Activated CD4-positive, alpha-beta T cell treated with anti-CD3 and anti-CD28 coated beads, Interleukin-10, Interleukin-2, amounts not matched to agents 100 ng/mL and 50 ng/mL, durations not matched to agents 16 hours and 8 hours (primary cell): ENCODE measurements around the gene TYK2.
"Not testable (repeated sequence)": the region's sequence is repeated elsewhere in the genome, so short reads cannot be mapped to it uniquely, and the experiment has no call there.

Experiments
- DNase-seq: peaks from one replicate; pipeline ENCODE4 v3.0.0-alpha.2; 2020

Gene TYK2

GRCh38 chr19:10380313-10381102 lies at the start of gene TYK2:
TSS of gene TYK2 (minus strand) at chr19:10380572. CDS start at chr19:10378406, 2,166 bp downstream.
- peak; percentile 98 for DNase-seq

DNA sequence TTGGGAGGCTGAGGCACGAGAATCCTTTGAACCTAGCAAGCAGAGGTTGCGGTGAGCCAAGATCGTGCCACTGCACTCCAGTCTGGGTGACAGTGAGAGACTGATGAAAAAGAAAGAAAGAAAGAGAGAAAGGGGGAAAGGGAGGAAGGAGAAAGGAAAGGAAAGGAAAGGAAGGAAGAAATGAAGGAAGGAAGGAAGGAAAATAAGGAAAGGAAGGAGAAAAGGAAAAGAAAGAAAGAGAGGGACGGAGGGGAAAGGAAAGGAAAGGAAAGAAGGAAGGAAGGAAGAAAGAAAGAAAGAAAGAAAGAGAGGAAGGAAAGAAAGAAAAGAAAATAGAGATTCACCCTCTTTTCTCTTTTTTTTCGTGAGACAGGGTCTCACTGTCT lies 48.6 kb upstream of the TYK2 start:
- no peak for DNase-seq

- DNase-seq, result no peak
Measured at GRCh38 chr19:10427169-10427568, 46.8 kb upstream of the TYK2 start.

GRCh38 chr19:10424011-10424637 lies 43.8 kb upstream of the TYK2 start:
- DNase-seq, result peak; percentile 80

DNA sequence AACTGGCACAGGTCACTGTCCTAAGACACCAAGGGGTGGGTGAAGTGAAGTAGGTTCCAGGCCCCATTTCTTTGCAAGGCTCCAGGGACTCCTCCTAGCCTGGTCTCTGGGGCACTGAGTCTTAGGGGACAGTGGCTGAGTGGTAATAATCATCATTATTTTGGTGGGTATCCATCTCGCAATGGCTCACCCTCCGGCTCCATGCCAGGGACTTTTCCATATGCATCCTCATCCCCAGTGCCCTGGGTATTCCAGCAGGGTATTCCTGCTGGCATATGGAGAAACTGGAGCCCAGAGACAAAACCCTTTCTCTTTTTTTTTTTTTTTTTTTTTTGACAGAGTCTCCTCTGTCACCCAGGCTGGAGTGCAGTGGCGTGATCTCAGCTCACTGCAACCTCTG lies 42.5 kb upstream of the TYK2 start:
- no peak for DNase-seq

- DNase-seq, result no peak
Measured at GRCh38 chr19:10422046-10422461, 41.7 kb upstream of the TYK2 start.

DNA sequence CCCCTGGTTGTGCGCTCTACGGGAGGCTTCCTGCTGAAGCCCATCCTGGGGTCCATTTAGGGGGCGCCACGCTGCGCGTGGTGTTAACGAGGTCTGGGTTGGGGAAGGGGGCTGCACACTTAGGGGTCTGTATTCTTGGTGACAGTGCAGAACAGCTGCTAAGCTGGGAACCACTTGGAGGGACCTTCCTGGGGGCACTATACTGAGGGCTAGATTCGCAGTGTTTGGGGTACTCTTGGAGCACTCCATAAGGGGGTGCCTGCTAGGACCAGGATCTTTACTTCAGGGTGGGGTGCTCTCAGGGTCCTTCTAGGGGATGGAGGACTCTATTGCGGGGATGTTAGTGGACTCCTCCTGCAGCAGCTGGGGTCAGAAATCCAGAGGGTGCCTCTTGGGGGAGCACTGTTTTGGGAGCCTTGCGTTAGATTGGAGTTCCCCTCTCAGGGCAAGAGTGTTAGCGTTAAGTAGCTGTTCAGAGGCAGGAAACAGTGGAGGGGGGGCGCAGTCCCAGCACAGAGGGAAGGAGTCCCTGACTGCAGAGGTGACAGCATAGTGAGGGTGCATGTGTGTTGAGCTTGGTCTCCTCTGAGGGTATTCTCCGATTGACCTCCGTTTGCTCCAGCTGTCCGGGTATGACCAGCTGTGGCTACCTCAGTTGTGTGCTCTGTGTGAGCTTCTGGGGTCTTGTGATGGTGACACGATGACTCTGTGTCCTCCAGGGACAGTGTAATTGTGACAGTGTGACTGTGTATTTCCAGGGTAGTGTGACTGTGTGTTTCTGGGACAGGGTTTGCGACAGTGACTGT lies 41.1 kb upstream of the TYK2 start:
- no peak for DNase-seq

DNA sequence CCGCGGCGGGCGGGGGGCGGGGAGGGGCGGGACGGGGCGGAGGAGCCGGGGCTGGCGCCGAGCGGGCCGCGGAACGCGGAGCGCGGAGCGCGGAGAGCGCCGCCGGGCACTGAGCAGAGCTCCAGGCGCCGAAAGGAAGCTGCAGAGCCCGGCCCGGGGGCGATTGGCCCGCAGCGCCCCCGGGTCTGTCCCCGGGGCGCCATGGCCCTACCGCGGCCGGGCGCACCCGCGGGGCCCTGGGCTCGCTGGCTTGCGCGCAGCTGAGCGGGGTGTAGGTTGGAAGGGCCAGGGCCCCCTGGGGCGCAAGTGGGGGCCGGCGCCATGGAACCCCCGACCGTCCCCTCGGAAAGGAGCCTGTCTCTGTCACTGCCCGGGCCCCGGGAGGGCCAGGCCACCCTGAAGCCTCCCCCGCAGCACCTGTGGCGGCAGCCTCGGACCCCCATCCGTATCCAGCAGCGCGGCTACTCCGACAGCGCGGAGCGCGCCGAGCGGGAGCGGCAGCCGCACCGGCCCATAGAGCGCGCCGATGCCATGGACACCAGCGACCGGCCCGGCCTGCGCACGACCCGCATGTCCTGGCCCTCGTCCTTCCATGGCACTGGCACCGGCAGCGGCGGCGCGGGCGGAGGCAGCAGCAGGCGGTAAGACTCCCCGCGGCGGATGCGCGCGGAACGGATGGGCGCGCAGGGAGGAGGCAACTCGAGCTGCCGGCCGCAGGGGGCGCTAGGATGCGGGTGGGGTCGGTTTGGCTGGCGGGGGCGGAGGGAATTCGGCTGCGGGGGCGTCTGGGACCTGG lies 40.3 kb upstream of the TYK2 start, which contains the start of gene PDE4A:
PDE4A (plus strand) TSS at position 95 of the 796 bp plus-strand sequence; CDS start at position 322, 227 bp downstream.
- peak; percentile 76 for DNase-seq

DNA sequence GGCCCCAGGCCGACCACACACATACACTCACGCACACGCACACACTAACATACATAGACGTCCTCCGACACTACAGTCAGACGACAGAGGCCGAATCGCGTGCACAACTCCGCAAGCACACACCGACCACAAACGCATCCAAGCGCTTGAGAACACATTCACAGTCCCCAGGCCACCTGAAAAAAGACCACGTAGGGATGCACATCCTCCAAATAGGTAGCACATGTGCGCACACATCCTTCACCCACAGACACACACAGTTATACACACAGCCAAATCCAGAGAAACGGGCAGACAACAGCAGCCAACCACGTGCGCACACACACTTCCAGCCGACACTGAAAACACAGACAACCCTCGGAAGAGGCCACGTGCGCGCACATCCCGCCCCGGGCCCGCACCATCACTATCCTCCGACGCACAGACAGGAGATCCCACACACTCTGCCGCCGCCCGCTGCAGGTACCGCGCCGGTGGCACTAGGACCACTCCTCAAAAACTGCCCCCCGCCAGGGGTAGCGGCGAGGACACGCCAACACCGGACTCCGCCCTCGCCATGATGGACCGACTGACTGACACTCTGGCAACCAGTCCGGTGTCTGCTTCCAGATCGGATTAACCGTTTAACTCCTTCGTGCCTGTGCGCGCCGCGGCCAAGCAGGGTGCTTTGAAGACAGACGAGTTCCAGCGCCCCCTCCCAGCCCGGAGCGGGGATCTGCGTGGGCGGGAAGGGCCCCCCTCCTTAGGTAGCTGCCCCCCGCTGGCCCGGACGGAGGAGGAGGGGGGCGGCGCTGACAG lies 39.5 kb upstream of the TYK2 start:
- peak; percentile 60 for DNase-seq

- no peak for DNase-seq
Measured at GRCh38 chr19:10419200-10419645, 38.9 kb upstream of the TYK2 start.

DNA sequence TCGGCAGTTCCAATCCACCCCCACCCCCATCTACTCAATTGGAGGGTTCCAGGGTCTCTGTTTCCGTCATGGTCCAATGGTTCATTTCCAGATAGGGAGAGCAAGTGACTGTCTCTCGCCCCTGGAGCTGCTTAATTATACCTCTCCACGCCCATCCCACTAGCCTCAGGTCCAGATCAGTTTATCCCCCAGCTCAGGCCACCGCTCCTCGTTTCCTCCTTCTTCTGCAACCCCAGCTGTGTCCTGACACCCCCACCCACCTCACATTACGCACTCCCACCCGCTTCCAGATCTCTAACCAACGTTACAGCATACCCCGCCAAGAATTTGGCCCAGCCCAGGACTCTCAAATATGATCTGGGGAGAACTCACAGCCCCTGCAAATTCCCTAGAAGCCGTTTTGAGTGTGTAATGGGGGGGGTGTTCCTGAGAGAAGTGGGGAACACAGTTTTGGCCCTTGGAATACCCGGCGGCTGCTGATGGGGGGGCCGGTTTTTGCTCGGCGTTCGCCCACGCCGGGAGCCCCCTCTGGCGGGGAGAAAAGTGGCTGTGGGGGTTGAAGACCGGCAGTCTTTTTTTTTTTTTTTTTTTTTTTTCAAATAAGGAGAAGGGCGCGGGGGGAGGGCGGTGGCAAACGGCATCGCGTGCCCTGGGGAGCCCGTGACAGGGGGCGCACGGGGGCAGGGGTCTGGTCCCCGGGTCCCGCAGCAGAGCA lies 38.3 kb upstream of the TYK2 start:
- no peak for DNase-seq

DNA sequence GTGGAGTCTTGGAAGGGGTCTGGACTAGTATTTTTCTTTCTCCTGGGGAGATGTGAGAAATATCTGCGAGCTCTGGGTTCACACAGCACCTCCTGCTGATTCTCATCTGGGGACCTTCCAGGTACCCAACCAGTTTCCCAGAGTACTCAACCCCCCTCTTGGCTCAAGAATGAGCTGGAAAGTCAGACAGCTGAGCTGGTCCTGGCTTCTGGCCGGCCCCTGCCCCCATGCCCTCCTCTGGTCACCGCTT lies 37.8 kb upstream of the TYK2 start:
- no peak for DNase-seq

DNA sequence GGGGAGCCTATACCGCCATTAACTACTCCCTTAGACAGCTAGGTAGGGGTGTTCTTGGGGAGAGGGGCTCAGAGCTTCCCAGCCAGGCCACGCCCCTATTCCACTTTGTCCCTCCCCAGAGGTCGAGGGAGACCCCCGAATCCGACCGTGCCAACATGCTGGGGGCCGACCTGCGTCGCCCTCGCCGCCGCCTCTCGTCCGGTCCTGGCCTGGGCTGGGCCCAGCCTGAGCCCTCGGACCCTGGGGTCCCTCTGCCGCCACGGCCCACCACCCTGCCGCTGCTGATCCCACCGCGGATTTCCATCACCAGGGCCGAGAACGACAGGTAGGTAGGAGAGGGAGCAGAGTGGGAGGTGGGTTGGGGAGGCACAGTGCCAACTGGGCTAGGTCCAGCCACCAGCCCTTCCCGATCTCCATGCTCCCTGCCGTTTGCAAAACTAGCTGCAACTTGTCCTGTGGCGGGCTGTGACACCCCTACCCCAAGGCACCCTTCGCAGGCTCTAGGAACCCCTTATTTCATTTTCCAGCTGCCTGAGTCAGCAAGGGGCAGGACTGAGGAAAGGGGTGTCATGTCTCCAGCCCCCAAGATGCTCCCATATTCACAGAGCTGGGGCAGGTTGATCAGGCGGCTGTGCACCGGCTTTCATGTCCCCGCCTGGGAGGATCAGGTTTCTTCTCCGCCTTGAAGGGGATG lies 37.3 kb upstream of the TYK2 start:
- DNase-seq, result no peak

DNA sequence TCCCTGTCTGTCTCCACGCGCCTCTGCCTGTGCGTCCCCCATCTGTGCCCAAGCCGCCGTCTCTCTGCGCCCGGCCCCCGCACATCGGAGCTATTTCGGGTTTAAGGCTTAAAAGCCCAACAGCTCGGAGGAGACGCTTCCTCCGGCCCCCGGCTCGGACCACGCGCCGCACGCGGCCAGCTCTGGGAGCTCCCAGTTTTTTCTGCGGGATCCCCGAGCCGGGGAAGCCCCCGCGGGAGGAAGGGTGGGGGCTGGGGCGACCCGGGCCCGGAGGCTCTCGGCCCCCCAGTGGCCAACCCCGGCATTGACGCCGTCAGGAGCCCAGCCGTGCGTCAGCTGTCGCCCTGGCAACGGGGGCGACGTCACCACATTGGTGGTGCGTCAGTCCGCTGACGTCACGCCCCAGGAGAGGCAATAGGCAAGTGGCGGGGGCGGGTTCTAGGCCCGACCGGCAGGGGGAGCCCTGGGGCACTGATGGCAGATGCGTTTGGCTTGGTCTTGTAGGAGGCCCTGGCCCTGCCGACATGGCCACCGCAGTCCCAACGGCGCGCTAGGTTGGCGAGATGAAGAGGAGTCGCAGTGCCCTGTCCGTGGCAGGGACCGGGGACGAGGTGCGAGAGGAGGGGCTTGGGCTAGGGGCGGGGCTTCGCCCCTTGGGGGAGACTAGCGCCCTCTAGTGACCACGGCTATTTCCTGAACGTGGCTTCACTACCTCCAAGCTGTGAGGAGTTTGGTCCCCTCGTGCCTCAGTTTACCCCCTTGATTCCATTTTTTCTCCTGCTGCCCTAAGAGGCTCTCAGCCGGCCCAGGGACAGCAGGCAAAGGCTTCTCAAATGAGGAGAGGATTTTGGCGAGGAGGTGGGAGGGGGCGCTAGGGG lies 36.2 kb upstream of the TYK2 start:
- DNase-seq, result peak; percentile 96

DNA sequence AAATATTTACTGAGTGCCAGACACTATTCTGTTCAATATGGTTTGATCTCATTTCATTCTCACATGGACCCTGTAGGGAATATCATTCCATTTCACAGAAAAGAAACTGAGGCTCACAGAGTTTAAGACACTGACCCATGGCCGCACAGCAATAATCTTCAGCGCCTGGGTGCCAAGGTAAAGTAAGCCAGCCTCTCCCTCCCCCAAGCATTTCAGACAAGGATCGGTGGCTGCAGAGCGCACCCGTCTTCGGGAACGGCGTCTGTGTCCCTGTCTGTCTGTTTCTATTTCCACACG lies 35.7 kb upstream of the TYK2 start:
- no peak for DNase-seq

GRCh38 chr19:10412257-10412977 lies 32.0 kb upstream of the TYK2 start:
- peak; percentile 89 for DNase-seq

GRCh38 chr19:10411224-10411623 lies 30.9 kb upstream of the TYK2 start:
- not testable (repeated sequence) for DNase-seq

DNA sequence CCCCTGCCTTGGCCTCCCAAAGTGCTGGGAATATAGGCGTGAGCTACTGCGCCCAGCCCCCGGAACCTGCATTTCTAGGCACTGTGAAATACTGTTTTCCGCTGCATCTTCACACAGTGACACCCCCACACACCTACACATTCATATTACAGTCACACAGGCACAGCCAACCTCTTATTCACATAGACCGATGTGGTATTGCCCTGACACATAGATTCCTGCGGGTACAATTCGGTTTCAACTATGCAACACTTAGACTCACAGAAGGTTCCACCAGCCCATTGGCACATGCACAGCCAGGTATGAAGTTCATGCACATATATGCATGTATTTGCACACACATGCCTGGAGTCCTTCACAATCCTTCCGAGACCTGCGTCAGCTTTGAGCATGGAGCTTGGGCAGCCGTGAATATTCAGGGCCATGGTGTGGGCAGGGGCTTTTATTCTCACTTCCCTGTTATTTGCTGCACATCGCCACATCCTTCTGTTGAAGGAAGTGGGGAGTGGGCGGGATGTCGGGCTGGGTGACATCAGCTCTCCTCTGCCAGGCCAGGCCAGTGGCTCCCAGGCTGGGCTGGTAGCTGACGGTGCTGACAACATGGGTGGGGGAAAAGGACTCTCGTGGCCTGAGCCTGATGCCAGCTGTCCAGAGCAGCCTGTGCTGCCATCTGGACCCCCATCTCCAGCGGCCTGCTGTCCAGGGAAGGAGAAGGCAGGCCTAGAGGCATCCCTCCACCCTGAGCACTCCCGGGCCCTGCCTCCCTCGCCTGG lies 28.3 kb upstream of the TYK2 start:
- DNase-seq, result peak; percentile 85
